K562 (cell line): ENCODE measurements around the gene LYPLA2. TPM values are rescaled to one million over a fixed set of nuclear protein-coding genes. Genes with fewer than 3 reads are reported as not detected.

Experiments
- FOXA1 ChIP-seq: fragments of 450-650 bp; IDR thresholded peaks from 2 replicates; pipeline ENCODE4 v1.6.1; 2016; ENCODE audit warnings: mild to moderate bottlenecking, borderline replicate concordance
- GATAD2A ChIP-seq: fragments of 450-650 bp; IDR thresholded peaks from 2 replicates; pipeline ENCODE4 v1.6.1; 2017
- GTF2A2 ChIP-seq: IDR thresholded peaks from 2 replicates; pipeline ENCODE4 v1.6.1; 2016; ENCODE audit warnings: mild to moderate bottlenecking, missing genetic modification characterization, missing compliant biosample characterization
- HNRNPH1 ChIP-seq: fragments of 200-400 bp; formaldehyde crosslinking; optimal IDR thresholded peaks from 2 replicates; pipeline ENCODE3; 2017; ENCODE audit warnings: low read depth, mild to moderate bottlenecking, low read length, moderate library complexity
- IRF1 ChIP-seq: sonication (generic); formaldehyde crosslinking; IDR thresholded peaks from 2 replicates; pipeline ENCODE4 v1.8.0; 2022; ENCODE audit warnings: missing genetic modification reagents, mild to moderate bottlenecking, borderline replicate concordance
- OTX1 ChIP-seq: fragments of 450-650 bp; formaldehyde crosslinking; IDR thresholded peaks from 2 replicates; pipeline ENCODE4 v1.4.0; 2022; ENCODE audit warnings: mild to moderate bottlenecking
- RAD21 ChIP-seq, 2 experiments: fragments of 250-450 bp in 1 of 2; fragments of 450-650 bp in 1 of 2; sonication (Bioruptor Pico) in 1 of 2; formaldehyde crosslinking in 1 of 2; IDR thresholded peaks in 1 of 2; conservative IDR thresholded peaks in 1 of 2; 2 replicates each; pipeline versions ENCODE4 v1.4.0 to v1.8.0; 2020 to 2022; ENCODE audit warnings: mild to moderate bottlenecking in 2 of 2, moderate library complexity in 1 of 2
- SREBF2 ChIP-seq: sonication (generic); formaldehyde crosslinking; IDR thresholded peaks from 2 replicates; pipeline ENCODE4 v1.4.0; 2020; ENCODE audit warnings: mild to moderate bottlenecking, missing genetic modification reagents
- SRSF7 ChIP-seq: fragments of 200-400 bp; formaldehyde crosslinking; optimal IDR thresholded peaks from 2 replicates; pipeline ENCODE3; 2017; ENCODE audit warnings: mild to moderate bottlenecking, low read depth, low read length
- ZNF175 ChIP-seq: fragments of 200-800 bp; sonication (Bioruptor generic); IDR thresholded peaks from 2 replicates; pipeline ENCODE4 v1.6.1; 2016; ENCODE audit warnings: low read depth, mild to moderate bottlenecking, missing genetic modification characterization, missing compliant biosample characterization
- ZNF449 ChIP-seq: fragments of 250-450 bp; sonication (Bioruptor Pico); IDR thresholded peaks from 2 replicates; pipeline ENCODE4 v1.8.0; 2022; ENCODE audit warnings: moderate library complexity, mild to moderate bottlenecking, inconsistent platforms
- ZNF77 ChIP-seq: fragments of 250-450 bp; sonication (Bioruptor Pico); IDR thresholded peaks from 2 replicates; pipeline ENCODE4 v1.5.0; 2020
- polyA plus RNA-seq, 8 experiments: library from polyadenylated mRNA; depleted of rRNA in 4 of 8; stranded (reverse) in 5 of 8; unstranded in 3 of 8; fragments of >200 nt; fragmentation: Nextera tagmentation in 2 of 8; fragmentation: Illumina TruSeq in 1 of 8; extraction: Ambion mirVana in 2 of 8; extraction: Trizol in 1 of 8; gene quantifications; 2 replicates each; pipeline versions ENCODE4 v1.2.1 to v1.2.3, GENCODE V29; 2011 to 2014; ENCODE audit warnings: inconsistent platforms in 1 of 8, missing spikeins in 1 of 8
- total RNA-seq, 7 experiments: library from RNA; depleted of rRNA in 6 of 7; stranded (reverse); fragments of >200 nt in 6 of 7; fragmentation: Illumina TruSeq in 2 of 7; extraction: Trizol in 2 of 7; gene quantifications; 2 replicates each; pipeline versions ENCODE4 v1.2.1 to v1.2.3, GENCODE V29; 2011 to 2021; ENCODE audit warnings: low replicate concordance in 1 of 7
- TF ChIP-seq, protein P1 (sequence below): fragments of 450-650 bp; IDR thresholded peaks from 2 replicates; pipeline ENCODE4 v1.6.1; 2017; ENCODE audit warnings: antibody characterized with exemption, mild to moderate bottlenecking

The LYPLA2 gene
- total and polyA plus RNA-seq, 9 of the 15 experiments (the other 6 are each of a cell fraction or from before 2014, with no cell fraction given) = 3.9 to 128 (median 60.1) TPM

GRCh38 chr1:23799570-23800399, 8.8 kb downstream of the LYPLA2 start (continued):
- TF ChIP-seq FOXA1 = no peak
- peak; percentile 90 for TF ChIP-seq ZNF175 (CRISPR knock-in tag)
- TF ChIP-seq SREBF2 (CRISPR knock-in tag) = no peak
- no peak for TF ChIP-seq ZNF449
- TF ChIP-seq IRF1 (CRISPR knock-in tag) = no peak
- TF ChIP-seq OTX1 (CRISPR knock-in tag) = no peak
- TF ChIP-seq GTF2A2 (tag) = no peak
- TF ChIP-seq GATAD2A = no peak
- no peak for TF ChIP-seq SRSF7
- no peak for TF ChIP-seq HNRNPH1
- no peak for TF ChIP-seq ZNF77 (CRISPR knock-in tag)
- TF ChIP-seq, protein P1, sequence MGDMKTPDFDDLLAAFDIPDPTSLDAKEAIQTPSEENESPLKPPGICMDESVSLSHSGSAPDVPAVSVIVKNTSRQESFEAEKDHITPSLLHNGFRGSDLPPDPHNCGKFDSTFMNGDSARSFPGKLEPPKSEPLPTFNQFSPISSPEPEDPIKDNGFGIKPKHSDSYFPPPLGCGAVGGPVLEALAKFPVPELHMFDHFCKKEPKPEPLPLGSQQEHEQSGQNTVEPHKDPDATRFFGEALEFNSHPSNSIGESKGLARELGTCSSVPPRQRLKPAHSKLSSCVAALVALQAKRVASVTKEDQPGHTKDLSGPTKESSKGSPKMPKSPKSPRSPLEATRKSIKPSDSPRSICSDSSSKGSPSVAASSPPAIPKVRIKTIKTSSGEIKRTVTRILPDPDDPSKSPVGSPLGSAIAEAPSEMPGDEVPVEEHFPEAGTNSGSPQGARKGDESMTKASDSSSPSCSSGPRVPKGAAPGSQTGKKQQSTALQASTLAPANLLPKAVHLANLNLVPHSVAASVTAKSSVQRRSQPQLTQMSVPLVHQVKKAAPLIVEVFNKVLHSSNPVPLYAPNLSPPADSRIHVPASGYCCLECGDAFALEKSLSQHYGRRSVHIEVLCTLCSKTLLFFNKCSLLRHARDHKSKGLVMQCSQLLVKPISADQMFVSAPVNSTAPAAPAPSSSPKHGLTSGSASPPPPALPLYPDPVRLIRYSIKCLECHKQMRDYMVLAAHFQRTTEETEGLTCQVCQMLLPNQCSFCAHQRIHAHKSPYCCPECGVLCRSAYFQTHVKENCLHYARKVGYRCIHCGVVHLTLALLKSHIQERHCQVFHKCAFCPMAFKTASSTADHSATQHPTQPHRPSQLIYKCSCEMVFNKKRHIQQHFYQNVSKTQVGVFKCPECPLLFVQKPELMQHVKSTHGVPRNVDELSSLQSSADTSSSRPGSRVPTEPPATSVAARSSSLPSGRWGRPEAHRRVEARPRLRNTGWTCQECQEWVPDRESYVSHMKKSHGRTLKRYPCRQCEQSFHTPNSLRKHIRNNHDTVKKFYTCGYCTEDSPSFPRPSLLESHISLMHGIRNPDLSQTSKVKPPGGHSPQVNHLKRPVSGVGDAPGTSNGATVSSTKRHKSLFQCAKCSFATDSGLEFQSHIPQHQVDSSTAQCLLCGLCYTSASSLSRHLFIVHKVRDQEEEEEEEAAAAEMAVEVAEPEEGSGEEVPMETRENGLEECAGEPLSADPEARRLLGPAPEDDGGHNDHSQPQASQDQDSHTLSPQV = peak; percentile 86
- peak in 1 of 2 experiments; percentile 7; a peak in 1 of 4 replicates for TF ChIP-seq RAD21 (CRISPR knock-in tag; conservative IDR thresholded peaks at IDR 0.05 in 1 of 2, IDR thresholded peaks at IDR 0.05 in 1 of 2)
